Germinal center (tissue), 1 donor: ENCODE results near the gene LCN10.
A peak's percentile ranks its signal among the peaks of the same experiment; 100 is the strongest.

Experiments used
- DNase-seq: peaks from one replicate; pipeline ENCODE4 v3.0.0; 2012; ENCODE audit warnings: mixed read lengths, low spot score

Gene LCN10

DNA sequence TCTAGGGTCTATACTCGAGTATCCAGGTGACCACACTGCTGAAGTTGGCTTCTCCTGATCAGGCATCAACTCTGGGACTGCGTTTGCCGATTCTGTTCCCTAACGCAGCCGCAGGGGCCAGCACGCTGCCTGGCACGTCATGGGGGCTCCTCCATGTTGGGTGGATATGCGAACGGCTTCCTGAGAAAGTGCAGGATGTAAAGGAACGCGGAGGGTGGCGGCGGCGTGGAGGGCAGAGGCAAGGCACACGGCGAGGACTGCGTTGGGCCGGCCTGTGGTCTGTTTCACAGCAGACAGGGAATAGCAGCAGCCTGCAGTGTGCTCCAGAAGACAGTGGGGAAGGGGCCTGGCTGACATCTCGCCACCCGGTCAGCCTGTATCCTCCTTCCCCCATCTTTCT is 3.8 kb downstream of the LCN10 start:
- DNase-seq: no peak

DNA sequence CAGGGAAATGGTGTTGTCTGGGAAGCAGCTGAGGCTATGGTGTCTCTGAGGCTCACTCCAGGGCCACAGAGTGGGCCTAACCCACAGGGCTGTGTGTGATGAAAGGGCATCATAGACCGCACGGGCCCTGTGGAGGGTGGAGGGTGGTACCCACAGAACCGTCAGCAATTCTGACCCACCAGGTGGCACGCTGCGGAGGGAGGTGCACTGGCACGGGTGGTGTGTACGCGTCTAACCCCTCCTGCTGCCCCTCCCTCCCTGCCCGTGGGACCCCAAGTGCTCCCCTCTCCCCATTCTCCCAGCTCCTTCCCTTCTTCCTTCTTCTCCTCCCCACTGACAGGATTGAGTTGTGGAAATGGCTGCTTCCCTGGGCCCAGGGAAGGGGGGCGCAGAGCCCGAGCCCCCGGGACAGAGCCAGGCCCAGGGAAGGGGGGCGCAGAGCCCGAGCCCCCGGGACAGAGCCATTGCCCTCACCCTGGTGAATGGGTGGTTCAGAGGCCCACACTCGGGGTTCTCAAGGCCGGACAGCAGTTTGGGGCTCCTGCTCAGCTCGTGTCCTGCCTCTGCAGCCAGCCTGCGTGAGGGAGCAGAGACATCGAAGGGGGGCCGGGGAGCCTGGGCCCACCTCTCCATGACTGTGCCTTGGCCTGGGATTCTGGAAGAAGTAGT is 6.8 kb downstream of the LCN10 start:
- no peak for DNase-seq

DNA sequence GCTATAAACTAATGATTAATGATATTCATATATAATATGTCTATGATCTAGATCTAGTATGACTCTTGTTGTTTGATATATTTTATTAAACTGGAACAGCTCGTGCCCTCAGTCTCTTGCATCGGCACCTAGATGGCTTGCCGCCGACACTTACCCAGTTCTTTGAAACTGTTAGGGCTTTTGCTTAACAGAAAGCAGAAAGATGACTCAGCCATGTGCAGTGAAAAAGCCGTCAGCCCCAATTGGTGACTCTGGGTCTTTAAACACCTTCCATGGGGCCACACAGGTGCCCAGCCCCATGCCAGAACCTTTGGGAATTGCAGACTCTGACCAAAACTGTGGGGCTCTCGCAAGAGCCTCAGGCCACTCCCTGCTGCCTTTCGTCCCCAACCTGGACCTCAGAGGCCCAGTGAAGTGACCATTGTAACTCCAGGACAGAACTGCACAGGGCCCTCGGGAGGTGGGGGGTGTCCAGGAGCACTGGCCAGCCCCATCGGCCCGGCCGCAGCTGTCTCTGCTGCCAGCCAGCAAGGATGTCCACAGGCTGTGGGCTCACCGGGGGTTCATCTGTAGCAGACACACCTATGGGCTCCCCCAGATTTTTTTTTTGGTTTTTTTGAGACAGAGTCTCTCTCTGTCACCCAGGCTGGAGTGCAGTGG is 7.8 kb downstream of the LCN10 start:
- DNase-seq: no peak

DNA sequence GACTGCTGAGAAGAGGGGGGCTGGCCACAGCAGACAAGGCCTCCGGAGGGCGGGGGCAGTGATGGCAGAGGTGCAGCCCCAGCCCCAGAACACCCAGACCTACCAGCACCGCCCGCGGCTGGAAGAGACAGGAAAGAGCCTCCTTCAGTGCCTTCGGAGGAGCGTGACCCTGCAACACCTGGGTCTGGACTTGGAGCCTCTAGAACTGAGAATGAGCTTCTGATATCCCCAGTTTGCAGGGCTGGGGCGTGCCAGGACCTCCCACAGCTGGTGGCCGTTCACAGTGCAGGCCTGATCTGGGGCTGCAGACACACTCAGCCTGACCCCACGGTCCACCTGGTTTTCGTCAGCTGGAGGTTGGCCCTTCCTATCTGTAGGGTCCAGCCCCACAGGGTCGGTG is 9.1 kb downstream of the LCN10 start:
- DNase-seq: no peak

DNA sequence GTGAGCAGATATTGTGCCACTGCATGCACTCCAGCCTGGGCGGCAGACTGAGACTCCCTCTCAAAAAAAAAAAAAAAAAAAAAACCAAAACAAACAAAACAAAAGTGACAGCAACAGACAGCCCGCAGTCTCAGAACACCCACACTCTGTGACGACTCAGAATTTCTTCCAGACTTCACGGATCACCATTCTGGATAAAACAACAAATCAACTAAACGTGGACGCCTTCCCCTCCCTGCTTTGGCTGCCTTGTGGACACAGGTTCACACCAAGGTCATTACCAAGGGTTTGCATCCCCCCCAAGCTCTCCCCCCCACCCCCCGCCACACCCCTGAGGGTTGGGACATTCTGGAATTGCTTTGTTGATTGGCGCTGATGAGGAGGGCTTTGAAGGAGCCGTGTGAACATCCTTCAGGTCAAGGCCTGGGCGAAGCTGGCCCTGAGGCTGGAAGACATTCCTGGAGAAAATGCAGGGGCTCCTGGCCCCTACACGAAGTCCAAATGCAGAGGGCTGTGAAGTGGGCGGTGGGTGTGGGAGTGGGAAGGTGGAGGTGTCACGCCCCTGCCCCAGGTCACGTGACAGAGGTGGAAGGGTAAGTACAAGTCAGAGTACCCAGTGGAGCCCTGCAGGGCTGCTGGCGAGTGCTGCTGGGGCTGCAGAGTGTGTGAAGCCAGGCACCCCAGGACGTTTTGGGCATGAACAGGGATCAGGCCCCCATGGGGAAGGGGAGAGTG is 10.1 kb downstream of the LCN10 start:
- no peak for DNase-seq

DNA sequence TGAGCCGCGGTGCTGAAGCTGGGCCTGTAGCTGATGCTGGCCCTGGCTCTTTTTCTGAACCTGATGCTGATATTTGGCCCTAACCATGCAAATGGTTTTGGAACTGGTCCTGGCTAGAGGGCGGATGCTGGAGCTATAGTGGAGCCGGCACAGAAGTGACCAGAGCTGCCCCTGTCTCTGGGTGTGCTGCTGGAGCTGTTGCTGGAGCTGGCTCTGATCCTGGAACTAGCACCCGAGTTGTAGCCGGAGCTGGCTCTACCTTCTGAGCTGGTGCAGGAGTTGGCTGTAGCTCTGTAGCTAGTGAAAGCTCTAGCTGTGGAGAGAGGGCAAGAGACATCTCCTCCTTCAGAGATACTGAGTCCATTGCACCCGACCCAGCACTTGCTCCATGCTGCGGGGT is 12.8 kb downstream of the LCN10 start:
- no peak for DNase-seq

DNA sequence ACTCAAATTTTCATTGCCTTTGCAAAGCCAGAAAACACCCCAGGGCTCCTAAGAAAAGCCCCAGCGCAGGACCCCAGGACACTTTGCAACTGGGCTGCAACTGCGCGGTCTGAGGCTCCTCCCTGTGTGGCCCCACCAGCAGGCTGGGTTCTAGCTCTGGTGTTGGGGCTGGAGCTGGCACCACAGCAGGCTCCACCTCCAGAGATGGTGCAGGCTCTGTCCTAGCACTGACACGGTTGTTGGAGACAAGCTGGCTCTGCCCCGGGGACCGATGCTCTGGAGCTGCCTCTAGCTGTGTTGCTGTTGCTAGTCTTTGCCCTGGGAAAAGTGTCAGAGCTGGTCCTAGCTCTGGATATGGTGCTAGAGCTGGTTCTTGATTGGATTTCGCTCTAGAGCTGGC is 13.6 kb downstream of the LCN10 start:
- DNase-seq: no peak

DNA sequence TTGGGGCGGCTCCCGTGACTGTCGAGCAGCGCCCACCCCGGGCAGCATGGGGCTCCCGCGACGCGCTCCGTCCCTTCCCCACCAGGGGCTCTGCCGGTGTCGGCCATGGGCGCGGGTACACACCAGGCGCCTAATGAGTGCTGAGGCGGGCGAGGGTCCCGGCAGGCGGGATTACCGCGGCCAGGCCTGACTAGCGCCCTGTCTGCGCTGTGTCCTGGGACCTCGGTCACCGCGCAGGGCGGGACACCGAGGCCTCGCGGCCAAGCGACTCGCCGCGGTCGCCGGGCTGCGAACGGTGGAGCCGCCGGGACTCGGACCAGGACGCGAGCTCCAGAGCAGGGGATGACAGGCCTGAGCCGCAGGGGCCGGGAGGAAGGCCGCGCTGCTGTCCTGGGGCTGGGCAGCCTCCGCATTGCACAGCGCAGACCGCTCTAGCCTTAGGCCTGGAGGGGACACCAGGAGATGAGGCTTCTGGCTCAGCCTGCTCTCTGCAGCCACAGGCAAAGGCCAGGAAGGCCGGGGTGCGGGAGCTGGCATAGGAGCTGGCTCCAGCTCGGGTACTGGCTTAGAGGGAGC is 14.1 kb downstream of the LCN10 start:
- no peak for DNase-seq

DNA sequence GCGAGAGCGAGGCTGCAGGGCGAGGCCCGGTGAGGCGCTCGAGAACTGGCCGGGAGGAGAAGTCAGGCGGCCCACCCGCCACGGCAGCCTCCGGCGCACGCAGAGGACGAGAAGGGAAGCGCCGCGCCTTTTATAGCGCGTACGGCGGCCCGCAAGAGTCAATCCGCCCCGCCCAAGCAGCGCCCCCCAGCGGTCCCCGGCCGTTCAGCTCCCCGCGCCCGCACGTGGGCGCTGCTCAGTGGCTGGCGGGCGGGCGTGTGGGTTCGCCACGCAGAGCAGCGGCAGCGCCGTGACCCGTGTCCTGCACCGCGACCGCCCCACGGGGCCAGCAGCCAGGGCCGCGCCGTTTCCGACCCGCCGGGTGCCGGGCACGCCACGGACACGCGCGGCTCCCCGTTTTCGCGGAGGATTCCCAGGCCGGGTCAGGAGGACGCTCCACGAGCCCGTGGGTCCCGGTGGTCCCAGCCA is 14.6 kb downstream of the LCN10 start:
- DNase-seq: peak; percentile 90

DNA sequence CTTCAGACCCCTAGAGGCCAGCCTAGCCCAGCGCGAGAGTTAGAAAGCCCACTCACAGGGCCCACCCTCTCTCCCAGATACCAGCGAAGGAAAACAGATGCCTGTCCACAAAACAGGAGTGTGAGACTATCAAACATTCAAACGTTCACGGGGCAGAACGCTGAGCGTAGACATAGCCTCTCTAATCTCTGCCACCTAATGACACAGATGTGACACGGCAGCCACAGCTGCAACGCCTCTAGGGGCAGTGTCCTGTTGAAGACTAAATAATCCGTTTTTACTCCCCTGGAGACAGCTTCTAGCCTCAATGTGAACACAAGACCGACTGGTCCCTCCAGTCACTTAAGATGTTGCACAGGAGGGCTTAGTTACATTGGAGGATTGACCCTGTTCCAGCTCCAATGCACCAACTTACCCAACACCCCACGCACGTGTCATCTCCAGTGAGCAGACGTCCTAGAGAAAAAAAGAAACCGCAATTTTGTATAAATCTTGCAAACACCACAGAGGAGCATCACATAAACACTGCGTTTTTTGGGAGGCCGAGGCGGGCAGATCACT is 16.0 kb downstream of the LCN10 start:
- peak; percentile 69 for DNase-seq

DNA sequence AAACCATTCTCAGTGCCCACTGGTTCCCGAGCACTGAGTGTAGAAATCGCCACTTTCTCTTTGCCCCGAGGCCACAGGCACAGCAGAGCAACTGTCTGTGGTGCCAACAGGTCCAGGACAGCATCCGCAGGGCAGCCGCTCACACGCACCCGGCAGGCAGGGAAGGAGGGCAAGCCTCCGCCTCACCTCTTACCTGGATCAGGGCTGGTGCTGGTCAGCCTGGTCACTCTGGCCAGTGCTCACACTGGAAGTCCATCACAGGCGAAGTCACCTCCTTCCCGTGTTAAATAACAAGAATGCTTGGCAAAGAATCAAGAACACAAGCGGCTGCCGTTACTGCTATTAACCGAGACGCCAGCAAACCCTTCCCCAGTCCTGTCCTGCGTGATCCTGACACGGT is 16.6 kb downstream of the LCN10 start:
- no peak for DNase-seq

DNA sequence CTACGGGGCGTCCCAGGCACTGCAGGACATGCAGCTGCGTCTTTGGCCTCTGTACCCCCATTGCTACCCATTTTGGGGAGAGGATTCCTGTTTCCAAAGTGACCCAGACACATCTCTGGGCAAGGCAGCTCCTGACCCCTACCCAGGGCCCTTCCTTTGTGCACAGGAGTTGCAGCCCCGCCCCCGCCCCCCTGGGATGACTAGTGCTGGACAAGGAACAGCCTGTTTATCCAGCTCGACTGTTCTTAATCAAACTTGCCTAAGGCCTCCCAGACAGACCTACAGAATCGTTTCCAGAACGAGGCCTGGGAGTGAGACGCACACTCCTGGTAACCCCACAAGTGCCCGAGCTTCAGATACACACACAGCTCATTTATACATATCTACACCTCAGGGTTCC is 17.1 kb downstream of the LCN10 start:
- no peak for DNase-seq

DNA sequence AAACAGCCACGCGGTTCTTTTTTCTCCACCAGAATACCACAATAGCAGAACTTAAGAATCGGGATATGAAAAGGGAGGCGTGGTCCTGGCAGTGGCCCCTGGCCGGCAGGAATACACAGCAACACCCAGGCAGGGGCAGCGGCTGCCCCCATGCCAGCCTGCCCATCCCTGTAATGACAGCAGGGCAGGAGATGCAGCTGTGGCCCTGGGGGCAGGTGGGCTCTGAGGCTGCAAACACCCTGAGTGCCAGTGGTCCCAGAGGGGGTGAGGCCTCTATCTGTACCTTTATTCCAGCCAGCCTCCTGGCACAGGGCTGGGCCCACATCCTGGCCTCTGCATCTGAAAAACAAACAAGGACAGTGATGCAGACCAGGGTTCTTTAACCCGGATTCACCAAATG is 18.0 kb downstream of the LCN10 start:
- no peak for DNase-seq

DNA sequence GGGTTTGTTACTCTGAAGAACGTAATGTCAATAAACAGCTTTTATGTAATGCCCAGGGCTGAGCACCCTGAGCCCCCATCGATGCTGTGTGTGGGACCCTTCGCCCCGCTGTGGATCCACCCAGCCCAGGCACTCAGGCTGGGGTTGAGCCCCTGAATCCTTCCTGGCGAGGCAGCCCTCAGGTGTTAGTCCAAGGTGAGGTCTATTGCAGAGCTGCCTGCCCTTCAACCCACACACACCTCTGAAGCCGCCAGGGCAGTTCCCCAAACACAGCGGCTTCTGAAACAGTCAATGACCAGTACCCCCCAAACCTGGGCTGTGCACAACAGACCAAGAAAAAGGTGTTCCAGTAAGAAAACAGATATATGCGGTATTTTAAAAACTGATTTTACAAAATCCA is 18.8 kb downstream of the LCN10 start:
- no peak for DNase-seq

DNA sequence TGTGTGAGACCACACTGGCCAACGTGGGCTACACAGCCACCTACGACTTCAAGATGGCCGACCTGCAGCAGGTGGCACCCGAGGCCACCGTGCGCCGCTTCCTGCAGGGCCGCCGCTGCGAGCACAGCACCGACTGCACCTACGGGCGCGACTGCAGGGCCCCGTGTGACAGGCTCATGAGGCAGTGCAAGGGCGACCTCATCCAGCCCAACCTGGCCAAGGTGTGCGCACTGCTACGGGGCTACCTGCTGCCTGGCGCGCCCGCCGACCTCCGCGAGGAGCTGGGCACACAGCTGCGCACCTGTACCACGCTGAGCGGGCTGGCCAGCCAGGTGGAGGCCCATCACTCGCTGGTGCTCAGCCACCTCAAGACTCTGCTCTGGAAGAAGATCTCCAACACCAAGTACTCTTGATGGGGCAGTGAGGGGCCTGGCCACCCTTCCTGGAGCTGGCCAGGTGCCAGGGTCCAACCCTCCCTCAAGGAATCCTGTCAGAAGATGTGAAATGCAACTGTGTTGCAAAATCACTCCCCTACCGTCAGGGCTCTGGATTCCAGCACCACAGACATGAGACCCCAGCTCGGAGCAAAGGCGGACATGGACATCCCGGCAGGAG is 19.3 kb downstream of the LCN10 start:
- DNase-seq: no peak

DNA sequence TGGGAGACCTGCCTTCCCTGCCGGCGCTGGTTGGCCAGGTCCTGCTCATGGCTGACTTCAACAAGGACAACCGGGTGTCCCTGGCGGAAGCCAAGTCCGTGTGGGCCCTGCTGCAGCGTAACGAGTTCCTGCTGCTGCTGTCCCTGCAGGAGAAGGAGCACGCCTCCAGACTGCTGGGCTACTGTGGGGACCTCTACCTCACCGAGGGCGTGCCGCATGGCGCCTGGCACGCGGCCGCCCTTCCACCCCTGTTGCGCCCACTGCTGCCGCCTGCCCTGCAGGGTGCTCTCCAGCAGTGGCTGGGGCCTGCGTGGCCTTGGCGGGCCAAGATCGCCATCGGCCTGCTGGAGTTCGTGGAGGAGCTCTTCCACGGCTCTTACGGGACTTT is 19.8 kb downstream of the LCN10 start:
- DNase-seq: no peak

DNA sequence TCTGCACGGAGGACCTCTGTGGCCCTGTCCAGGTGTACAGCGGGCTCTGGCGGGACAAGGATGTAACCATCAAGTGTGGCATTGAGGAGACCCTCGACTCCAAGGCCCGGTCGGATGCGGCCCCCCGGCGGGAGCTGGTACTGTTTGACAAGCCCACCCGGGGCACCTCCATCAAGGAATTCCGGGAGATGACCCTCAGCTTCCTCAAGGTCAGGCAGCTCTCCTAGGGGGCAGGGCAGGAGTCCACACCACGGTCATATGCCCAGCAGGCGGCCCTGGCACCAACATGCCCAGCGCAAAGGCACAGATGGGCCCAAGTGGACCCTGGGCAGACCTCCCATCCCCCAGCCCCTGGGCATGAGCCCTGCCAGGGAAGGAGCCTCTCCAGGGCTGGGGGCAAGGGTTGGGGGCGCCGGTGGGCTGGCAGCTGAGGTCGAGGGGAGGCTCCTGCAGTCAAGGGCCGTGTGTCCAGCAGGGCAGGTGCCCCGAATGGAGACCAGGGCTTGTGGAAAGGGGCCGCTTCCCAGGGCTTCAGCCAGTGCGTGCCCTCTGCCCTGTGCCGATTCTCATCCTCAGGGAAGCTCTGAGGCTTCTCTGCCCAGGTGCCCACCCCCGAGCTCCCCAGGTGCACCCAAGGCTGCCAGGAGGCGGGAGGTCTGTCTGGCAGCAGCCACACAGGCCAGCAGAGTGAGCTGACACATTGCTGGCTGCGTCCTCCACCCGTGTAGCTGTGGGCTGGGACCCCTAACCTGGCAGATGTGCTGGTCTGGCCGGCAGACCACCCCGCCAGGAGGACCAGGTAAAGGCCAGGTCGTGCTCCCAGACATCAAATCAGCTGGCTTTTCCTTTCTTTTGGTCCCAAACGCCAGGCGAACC is 20.4 kb downstream of the LCN10 start:
- DNase-seq: no peak

DNA sequence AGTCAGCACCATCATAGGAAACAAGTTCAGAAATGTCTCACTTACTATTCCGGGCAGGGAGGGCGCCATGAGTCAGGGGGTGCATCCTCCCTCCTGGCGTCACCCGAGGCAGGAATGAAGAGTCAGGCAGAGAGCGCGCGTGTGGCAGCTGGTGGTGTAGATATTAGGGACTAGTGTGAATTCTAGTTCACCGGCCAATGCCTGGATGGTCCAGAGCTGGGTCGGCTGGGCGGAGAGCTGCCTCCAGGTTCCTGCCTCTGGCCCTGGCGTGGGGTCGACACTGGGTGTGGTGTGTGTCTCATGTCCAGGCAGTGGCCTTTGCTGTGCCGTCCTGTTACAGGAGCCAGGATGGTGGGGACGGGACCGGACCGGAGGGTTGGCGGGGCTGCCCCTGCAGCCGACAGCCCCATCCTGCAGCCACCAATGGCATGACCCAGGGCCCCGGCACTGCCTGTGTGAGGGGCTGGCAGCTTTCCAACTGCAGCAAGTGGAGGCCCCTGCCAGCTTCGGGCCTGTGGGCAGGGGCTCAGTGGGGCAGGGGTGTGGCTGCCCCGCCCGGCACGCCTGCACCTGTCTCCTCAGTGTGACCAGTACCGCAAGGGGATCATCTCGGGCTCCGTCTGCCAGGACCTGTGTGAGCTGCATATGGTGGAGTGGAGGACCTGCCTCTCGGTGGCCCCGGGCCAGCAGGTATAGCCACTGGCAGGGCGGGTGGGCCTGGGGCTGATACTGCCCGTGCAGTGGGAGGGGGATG is 21.2 kb downstream of the LCN10 start:
- DNase-seq: no peak

DNA sequence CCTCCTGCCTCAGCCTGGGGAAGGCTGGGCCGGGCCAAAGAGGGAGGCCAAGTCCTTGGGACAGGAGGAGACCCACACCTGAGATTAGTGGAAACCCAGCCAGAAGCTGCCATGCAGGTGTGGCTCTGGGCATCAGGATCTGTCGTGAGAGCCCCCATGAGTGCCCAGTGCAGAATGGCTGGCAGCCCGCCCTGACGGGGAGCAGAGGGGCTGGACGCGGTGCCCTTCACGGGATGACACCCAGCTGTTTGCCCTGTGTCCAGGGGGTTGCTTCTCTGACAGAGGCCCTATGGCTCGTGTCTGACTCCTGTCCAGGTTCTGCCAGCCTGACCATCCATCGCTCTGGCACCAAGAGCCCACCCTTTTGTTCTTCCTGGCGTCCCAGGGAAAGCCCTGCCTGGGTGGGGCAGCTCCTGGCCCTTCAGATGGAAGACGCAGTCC is 21.8 kb downstream of the LCN10 start:
- DNase-seq: no peak

DNA sequence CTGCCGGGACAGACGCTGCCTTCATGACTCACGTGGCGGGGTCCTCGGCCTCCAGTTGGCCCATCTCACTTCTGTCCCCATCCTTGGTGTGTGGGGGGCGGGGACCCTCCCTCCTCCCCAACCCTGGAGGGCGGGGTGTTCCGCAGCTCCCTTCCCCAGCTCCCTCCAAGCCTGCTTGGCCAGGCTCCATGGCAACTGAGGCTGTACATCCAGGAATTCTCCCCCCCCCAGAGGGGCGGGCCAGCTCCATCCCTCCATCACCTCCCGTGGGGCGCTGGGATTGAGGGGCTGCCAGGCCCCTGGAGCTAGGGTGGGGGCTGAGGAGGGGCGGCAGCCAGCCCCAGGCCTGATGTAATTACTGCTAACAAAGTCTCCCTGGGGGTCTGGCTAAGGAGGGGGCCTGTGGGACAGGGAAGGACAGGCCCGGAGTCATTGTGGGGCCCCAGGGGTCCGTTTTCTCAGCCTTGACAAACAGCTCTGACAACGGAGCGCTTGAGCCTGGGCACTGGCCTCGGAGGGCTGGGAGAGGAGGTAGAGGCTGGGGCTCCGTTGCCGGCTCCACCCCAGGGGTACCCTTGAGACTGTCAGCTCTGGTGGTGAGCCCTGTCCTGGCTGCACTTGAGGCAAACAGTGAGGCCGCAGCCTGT is 22.4 kb downstream of the LCN10 start:
- no peak for DNase-seq
